A549 treated with dexamethasone at 1 μM for 4 hours (cell line): Measurements from ENCODE around the gene VPS29. TPM values are rescaled to one million over a fixed set of nuclear protein-coding genes. Genes with fewer than 3 reads are reported as not detected.

Experiments used
- total RNA-seq: library from RNA; stranded (reverse); fragments of 200-300 nt; extraction: Qiagen RNA extraction; gene quantifications from 5 replicates; pipeline ENCODE4 v1.2.3, GENCODE V29; 2022

Gene VPS29
- total RNA-seq = 146 to 158 TPM (median 148 TPM) in 5 replicates

DNA sequence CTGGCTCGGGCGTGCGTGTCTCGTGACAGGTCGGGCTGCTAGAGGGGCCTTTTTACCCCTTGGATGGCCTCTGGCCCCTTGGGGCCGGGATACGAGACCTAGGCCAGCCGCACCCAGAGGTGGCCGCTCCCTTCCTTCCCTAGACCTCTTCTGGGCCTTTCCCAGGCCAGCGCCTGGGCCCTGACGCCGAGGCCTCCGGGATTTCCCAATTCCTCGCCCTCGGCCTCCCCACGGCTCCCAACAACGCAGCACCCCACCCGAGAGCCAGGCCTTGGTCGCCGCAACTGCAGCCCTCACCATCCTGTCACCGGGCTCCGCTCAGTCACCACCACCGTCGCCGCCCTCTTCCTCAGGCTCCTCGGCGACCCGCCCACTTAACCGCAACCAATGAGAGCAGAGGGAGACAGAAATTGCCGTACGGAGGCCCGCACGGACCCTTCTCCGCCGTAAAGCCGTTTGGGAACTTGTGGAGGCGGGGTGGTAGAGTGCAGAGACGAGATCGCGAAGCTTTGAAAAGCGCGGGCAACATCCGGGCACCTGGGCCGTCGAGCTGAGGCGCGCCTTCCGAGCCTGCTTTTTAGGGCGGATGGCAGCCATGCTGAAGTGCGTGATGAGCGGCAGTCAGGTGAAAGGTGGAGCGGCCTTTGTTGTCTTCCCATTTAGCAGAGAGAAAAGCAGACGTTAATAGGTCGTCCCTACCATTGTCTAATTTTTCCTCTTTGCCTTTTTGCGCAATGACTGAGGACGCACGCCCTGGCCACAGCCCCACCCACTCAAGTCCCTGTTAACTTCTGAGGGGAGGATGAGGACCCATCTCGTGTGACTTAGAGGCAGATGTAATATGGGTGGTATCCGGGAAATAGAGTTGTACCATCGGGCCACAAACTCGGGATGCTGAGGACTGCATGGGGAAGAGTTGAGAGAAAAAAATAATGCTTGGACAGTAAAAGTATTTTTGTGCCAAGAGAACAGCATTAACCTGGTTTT, at the start of gene VPS29, which contains the start of gene RAD9B:
VPS29 (minus strand) TSS at position 360 of the 987 bp plus-strand sequence; CDS start at position 300, 60 bp downstream.
RAD9B (plus strand) TSS at position 580 of the 987 bp plus-strand sequence; CDS start at position 587, 7 bp downstream.

DNA sequence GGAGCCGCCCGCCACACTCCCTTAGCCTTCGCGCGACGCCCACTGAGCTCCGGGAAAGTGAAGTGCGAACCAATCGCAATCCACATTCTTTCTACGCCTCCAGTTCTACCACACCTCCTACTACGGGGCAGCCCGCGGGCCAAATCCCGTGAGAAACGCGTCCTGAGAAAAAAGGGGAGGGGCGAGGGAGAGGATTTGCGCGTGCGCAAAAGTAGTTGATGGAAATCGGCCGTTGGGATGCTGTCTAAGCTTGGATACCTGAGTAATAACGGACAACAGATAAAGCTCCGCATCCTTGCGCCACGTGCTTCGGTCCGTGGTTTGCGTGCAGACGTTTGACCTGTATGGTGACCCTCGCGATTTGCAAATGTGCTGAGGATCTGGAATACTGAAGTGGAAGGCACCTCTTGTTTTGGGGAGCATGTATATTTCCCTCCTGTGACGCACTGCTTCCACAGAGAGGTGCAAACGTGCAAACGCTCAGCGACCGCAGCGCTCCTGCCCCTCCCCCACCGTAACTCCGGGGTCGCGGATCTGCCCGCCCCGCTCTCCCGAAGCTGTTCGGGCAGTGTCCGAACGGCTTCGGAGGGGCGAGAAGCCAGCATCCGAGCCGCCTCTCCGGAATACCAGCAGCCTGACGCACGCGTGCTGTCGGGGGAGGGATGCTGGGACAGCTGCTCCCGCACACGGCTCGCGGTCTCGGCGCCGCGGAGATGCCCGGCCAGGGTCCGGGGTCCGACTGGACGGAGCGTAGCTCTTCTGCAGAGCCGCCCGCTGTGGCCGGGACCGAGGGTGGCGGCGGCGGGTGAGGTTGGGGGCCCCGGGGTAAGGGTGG, 33.5 kb downstream of the VPS29 start, which contains the start of the genes FAM216A and GPN3:
FAM216A (plus strand) TSS at position 632 of the 835 bp plus-strand sequence; CDS start at position 663, 31 bp downstream.
GPN3 (minus strand) TSS at position 44 of the 835 bp plus-strand sequence. CDS start 54 bp downstream, outside the sequence.

DNA sequence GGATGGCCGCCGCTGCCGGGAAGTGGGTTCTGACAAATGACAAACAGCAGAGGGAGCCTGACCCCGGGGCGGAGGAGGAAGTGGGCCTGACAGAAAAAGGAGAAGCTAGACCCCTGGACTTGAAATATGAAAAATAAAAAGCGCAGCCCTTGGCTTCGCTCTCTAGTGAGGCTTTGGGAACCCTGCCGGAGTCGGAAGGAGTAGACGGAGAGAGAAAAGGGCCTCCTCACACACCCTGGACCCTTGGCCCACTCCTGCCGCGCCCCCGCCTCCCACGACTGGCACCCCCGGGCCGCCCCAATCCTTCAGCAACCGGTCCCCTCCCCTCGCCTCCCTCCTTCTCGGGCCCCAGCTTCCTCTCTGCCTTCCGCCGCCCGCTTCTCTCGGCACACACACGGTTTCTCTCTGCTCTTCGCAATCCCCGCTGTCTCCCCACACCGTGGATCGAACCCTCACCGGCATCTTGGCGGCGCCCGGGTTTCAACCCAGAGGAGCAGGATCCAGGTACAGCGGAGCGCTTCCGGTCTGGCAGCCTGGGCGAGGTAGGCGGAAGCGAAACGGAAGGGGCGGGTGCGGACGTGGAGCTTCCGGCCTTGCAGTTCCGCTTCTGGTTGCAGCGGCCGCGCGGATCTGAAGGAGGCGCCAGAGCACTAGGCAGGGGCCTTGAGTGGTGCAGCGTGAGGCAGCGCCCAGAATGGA, 52.0 kb downstream of the VPS29 start, which contains the start of gene ARPC3:
ARPC3 (minus strand) TSS at position 539 of the 699 bp plus-strand sequence; CDS start at position 462, 77 bp downstream.

Other genes starting within 250 kb of the VPS29 start
- 214 to 307 TPM (median 284 TPM) in 5 replicates for gene ATP2A2, start 220.9 kb downstream of the VPS29 start, total RNA-seq
- 47.0 to 60.7 TPM (median 57.1 TPM) in 5 replicates for gene ANAPC7, start 98.4 kb downstream of the VPS29 start, total RNA-seq
- gene ARPC3, start 51.8 kb downstream of the VPS29 start, total RNA-seq = 439 to 870 TPM (median 445 TPM) in 5 replicates
- 27.9 to 35.0 TPM (median 33.3 TPM) in 5 replicates for gene GPN3, start 33.9 kb downstream of the VPS29 start, total RNA-seq
- gene FAM216A, start 33.3 kb downstream of the VPS29 start, total RNA-seq = 17.0 to 20.2 TPM (median 18.4 TPM) in 5 replicates
- gene RAD9B, start 220 bp upstream of the VPS29 start, total RNA-seq = 0.19 to 0.30 TPM (median 0.23 TPM) in 5 replicates
- gene PPTC7, start 81.2 kb upstream of the VPS29 start, total RNA-seq = 26.4 to 38.1 TPM (median 32.2 TPM) in 5 replicates
- 27.8 to 34.8 TPM (median 32.9 TPM) in 5 replicates for gene TCTN1, start 112.0 kb upstream of the VPS29 start, total RNA-seq
- 0.45 to 0.83 TPM (median 0.62 TPM) in 5 replicates for gene HVCN1, start 187.0 kb upstream of the VPS29 start, total RNA-seq
- 129 to 188 TPM (median 167 TPM) in 5 replicates for gene PPP1CC, start 240.8 kb upstream of the VPS29 start, total RNA-seq